ENCODE measurements around the gene EXOC3L4.

DNA sequence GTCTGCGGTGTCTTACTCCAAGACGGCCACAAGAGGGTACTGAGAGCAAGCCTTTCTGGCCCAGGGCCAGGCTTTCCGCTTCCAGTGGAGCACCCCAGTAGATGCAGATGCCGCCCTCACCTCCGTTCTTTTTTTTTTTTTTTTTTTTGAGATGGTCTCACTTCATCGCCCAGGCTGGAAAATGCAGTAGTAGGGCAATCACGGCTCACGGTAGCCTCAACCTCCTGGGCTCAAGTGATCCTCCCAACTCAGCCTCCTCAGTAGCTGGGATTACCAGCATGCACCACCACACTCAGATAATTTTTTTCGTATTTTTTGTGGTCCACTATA is 16.1 kb upstream of the EXOC3L4 start:
- TF ChIP-seq POLR2AphosphoS5 (IDR thresholded peaks at IDR 0.05; ENCODE audit: low read depth, low read length) (no peak), POLR2A (IDR thresholded peaks at IDR 0.05; ENCODE audit: low read depth, low read length) (no peak), TAF1 (IDR thresholded peaks at IDR 0.05; ENCODE audit: low read depth, low read length) (no peak), SPI1 (IDR thresholded peaks at IDR 0.05; ENCODE audit: low read depth, low read length) (no peak), POU2F2 (IDR thresholded peaks at IDR 0.05; ENCODE audit: low read depth, low read length) (no peak), PAX5 (IDR thresholded peaks at IDR 0.05; ENCODE audit: insufficient read depth, low read length, severe bottlenecking) (no peak)
